GM12878 (cell line): ENCODE results near the gene SETBP1. TPM values are rescaled to one million over a fixed set of nuclear protein-coding genes. Genes with fewer than 3 reads are reported as not detected.

Experiments used
- ATAC-seq: fragments of 200-7000 bp; cut with Tn5 transposase; 3 replicates; pipeline ENCODE4 v1.9.1; 2020; ENCODE audit warnings: mild to moderate bottlenecking, moderate library complexity
- BruUV-seq: library from RNA; stranded (reverse); fragments of 400-500 nt; replicated peaks from 2 replicates; lab custom pipeline; 2021; lab: Mats Ljungman, UMichigan
- CTCF ChIA-PET: fragments of 300-600 bp; sonication (Branson Sonifier 250); formaldehyde crosslinking; extraction: SDS; loops from one replicate; lab custom pipeline; 2021; ENCODE audit warnings: inconsistent platforms; lab: Yijun Ruan, JAX
- POLR2A ChIA-PET: fragments of 350-600 bp; formaldehyde crosslinking; extraction: SDS; loops from one replicate; lab custom pipeline; 2021; ENCODE audit warnings: inconsistent platforms; lab: Charles Lee
- RAD21 ChIA-PET: fragments of 300-600 bp; sonication (Branson Sonifier 250); formaldehyde crosslinking; loops from one replicate; lab custom pipeline; 2023; ENCODE audit warnings: antibody characterized with exemption; ENCODE audit not compliant: unreplicated experiment; lab: Charles Lee
- SMC1A ChIA-PET: fragments of 300-600 bp; sonication (Branson Sonifier 250); formaldehyde crosslinking; loops from one replicate; lab custom pipeline; 2023; ENCODE audit not compliant: unreplicated experiment, uncharacterized antibody; lab: Charles Lee
- DNase-seq: peaks from one replicate; pipeline ENCODE4 v3.0.0-alpha.2; 2011; ENCODE audit warnings: low read depth, low spot score
- FAIRE-seq: peaks from 3 replicates; lab custom pipeline; 2011; peaks lifted over from hg19 to GRCh38; lab: Jason Lieb, UNC
- H2AFZ ChIP-seq: 2 replicates; pipeline ENCODE4 v1.6.0; 2011; ENCODE audit warnings: low read depth, low read length, control low read depth; ENCODE audit not compliant: control insufficient read depth
- H3K27ac ChIP-seq: 2 replicates; pipeline ENCODE4 v1.5.1; 2011; ENCODE audit warnings: control low read depth; ENCODE audit not compliant: control insufficient read depth, insufficient read depth
- H3K27me3 ChIP-seq, 2 experiments: replicated peaks in 1 of 2; 2 replicates each; pipeline versions ENCODE4 v1.6.0 to v1.6.1; 2011; ENCODE audit warnings: low read length in 1 of 2; ENCODE audit not compliant: control insufficient read depth in 2 of 2, insufficient read depth in 2 of 2
- H3K36me3 ChIP-seq, 2 experiments: 2 replicates each; pipeline ENCODE4 v1.5.1; 2011; ENCODE audit warnings: low read length in 1 of 2; ENCODE audit not compliant: control insufficient read depth in 2 of 2, insufficient read depth in 2 of 2
- H3K4me1 ChIP-seq: 2 replicates; pipeline ENCODE4 v1.6.1; 2011; ENCODE audit warnings: mild to moderate bottlenecking, low read length, moderate library complexity, mixed read lengths; ENCODE audit not compliant: control insufficient read depth, insufficient read depth
- H3K4me2 ChIP-seq: 2 replicates; pipeline ENCODE4 v1.6.0; 2011; ENCODE audit warnings: control low read depth; ENCODE audit not compliant: control insufficient read depth, insufficient read depth
- H3K4me3 ChIP-seq: fragments of 200-600 bp; sonication (generic); 2 replicates; pipeline ENCODE4 v1.5.1; 2016
- H3K79me2 ChIP-seq: 2 replicates; pipeline ENCODE4 v1.6.0; 2011; ENCODE audit warnings: low read length; ENCODE audit not compliant: control insufficient read depth, insufficient read depth
- H3K9ac ChIP-seq: 2 replicates; pipeline ENCODE4 v1.8.0; 2011; ENCODE audit warnings: low read length, control low read depth, mixed read lengths; ENCODE audit not compliant: control insufficient read depth, insufficient read depth
- H3K9me3 ChIP-seq: replicated peaks from 3 replicates; pipeline ENCODE4 v1.5.1; 2011; ENCODE audit warnings: mild to moderate bottlenecking, low read length; ENCODE audit not compliant: control insufficient read depth, insufficient read depth
- H4K20me1 ChIP-seq: 2 replicates; pipeline ENCODE4 v1.6.0; 2011; ENCODE audit not compliant: control insufficient read depth, insufficient read depth
- E2F8 ChIP-seq: fragments of 450-650 bp; IDR thresholded peaks from 2 replicates; pipeline ENCODE4 v1.6.1; 2018; ENCODE audit warnings: mild to moderate bottlenecking, low read depth, moderate library complexity; ENCODE audit not compliant: partially characterized antibody
- GABPA ChIP-seq: IDR thresholded peaks from 2 replicates; pipeline ENCODE4 v1.6.1; 2014; ENCODE audit warnings: antibody characterized with exemption, low read depth, mild to moderate bottlenecking, inconsistent platforms
- GATAD2B ChIP-seq: fragments of 450-650 bp; conservative IDR thresholded peaks from 2 replicates; pipeline ENCODE4 v1.6.1; 2017; ENCODE audit warnings: low read depth, mild to moderate bottlenecking, moderate library complexity
- HCFC1 ChIP-seq: fragments of 150-350 bp; IDR thresholded peaks from 2 replicates; pipeline ENCODE4 v1.6.1; 2014; ENCODE audit warnings: low read length
- MTA3 ChIP-seq: IDR thresholded peaks from 2 replicates; pipeline ENCODE4 v1.6.1; 2012; ENCODE audit warnings: low read length, inconsistent platforms, borderline replicate concordance
- STAT1 ChIP-seq: fragments of 450-650 bp; conservative IDR thresholded peaks from 2 replicates; pipeline ENCODE4 v1.6.1; 2014; ENCODE audit warnings: antibody characterized with exemption, mild to moderate bottlenecking
- WRNIP1 ChIP-seq: IDR thresholded peaks from 2 replicates; pipeline ENCODE4 v1.6.1; 2011; ENCODE audit warnings: low read depth, low read length, improper control_type of control experiment, borderline replicate concordance
- WGBS: methylation state at CpG from one replicate; pipeline ENCODE4 v1.1.6; 2016; ENCODE audit warnings: low lambda C conversion rate; ENCODE audit not compliant: insufficient replicate concordance, insufficient coverage; ENCODE audit errors: missing lambda C conversion rate; 5-methylcytosine and 5-hydroxymethylcytosine counted together
- in situ Hi-C: fragments of 300-500 bp; cut with MboI; formaldehyde crosslinking; loops from 9 replicates; pipeline ENCODE4 v1.14.3; 2018; ENCODE audit warnings: mixed read lengths
- intact Hi-C: fragments of 100-400 bp; cut with micrococcal nuclease; formaldehyde crosslinking; loops from one replicate; pipeline ENCODE4 v1.14.2; 2022; ENCODE audit not compliant: unreplicated experiment
- polyA plus RNA-seq, 11 experiments: library from polyadenylated mRNA; depleted of rRNA in 4 of 11; unstranded in 6 of 11; stranded (reverse) in 5 of 11; fragments of >200 nt; fragmentation: Nextera tagmentation in 4 of 11; fragmentation: Illumina TruSeq in 1 of 11; extraction: Ambion mirVana in 4 of 11; extraction: Trizol in 1 of 11; gene quantifications; 1 replicate in 1 of 11; 2 replicates in 10 of 11; pipeline versions ENCODE4 v1.2.1 to v1.2.3, GENCODE V29; 2011 to 2016; ENCODE audit warnings: inconsistent platforms in 2 of 11, missing spikeins in 2 of 11, low read depth in 1 of 11
- total RNA-seq, 4 experiments: library from RNA; depleted of rRNA in 3 of 4; stranded (reverse); fragments of >200 nt in 3 of 4; fragmentation: Illumina TruSeq in 1 of 4; extraction: Trizol in 1 of 4; gene quantifications; 2 replicates each; pipeline versions ENCODE4 v1.2.1 to v1.2.3, GENCODE V29; 2013 to 2021

Gene SETBP1
- total and polyA plus RNA-seq, 10 of the 15 experiments (the other 5 are each of a cell fraction or from before 2014, with no cell fraction given) = 0.99 to 29.7 (median 8.3) TPM

DNA sequence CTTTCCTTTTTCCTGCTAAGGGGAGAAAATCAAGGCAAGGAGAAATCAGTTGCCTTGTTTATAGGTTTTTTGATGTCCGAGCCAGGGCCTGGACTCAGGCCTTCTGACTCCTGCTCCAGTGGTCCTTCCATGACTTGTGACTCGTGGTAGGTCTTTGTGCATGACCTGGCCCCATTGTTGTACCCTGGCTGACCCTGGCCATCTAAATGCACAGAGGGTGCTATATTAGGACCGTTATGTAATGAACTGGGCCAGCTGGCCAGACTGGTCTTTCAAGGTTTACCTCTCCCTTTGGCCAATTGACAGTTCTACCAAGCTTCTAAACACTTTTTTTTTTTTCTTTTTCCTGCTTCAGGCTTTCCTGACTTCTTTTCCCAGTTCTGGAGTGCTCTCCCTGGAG, 81.1 kb downstream of the SETBP1 start:
- Histone ChIP-seq H3K4me3 (no peak overlapping the region), H3K4me2 (no peak overlapping the region), H4K20me1 (no peaks in the 10 kb centered on the region), H3K9me3 (no peaks in the 10 kb centered on the region; the same call in 2 of the 3 replicates), H3K27ac (peak overlapping the region; percentile 57), H3K27me3 (no peaks in the 10 kb centered on the region), H3K36me3 (no peaks in the 10 kb centered on the region; a peak in 1 of 4 replicates), H3K9ac (no peak overlapping the region), H2AFZ (no peak overlapping the region), H3K79me2 (no peaks in the 10 kb centered on the region), H3K4me1 (peaks cover 35% of the 10 kb centered on the region)
- DNase-seq = no peak
- FAIRE-seq = no peak
- no peak for TF ChIP-seq GATAD2B
- TF ChIP-seq GABPA = no peak
- no peak for TF ChIP-seq STAT1
- TF ChIP-seq MTA3 = no peak
- TF ChIP-seq HCFC1 = no peak
- no peak for TF ChIP-seq WRNIP1
- no peak for TF ChIP-seq E2F8
- in situ Hi-C loops (no loop called here), intact Hi-C loops (no loop called here)
- ChIA-PET POLR2A (interaction anchor here (0.7 to 1.0 kb wide), 3 partner anchors 8 to 59 kb away, joined by 3 read pairs; no protein-coding TSS in a partner anchor), SMC1A (interaction anchor here (1.0 to 3.7 kb wide), 5 partner anchors 16 to 440 kb away, joined by 3 to 26 read pairs (median 3); no protein-coding TSS in a partner anchor), RAD21 (interaction anchor here (0.7 to 4.4 kb wide), 3 partner anchors 37 to 78 kb away, joined by 3 to 62 read pairs (median 4); no protein-coding TSS in a partner anchor), CTCF (interaction anchor here (0.6 to 0.9 kb wide), 2 partner anchors 88 to 131 kb away, joined by 3 read pairs; no protein-coding TSS in a partner anchor)
- ATAC-seq = no peak
- no TSS peak for BruUV-seq
- 51% methylated on average over 3 of the region's 3 CpGs for WGBS
